Keratinocyte (primary cell): Measurements from ENCODE around the gene SEC16A. TPM values are rescaled to one million over a fixed set of nuclear protein-coding genes. Genes with fewer than 3 reads are reported as not detected.

ENCODE experiments used
- DNase-seq: peaks from one replicate; pipeline ENCODE4 v3.0.0-alpha.2; 2011; ENCODE audit warnings: low read depth, missing footprints, low spot score
- FAIRE-seq: peaks from 2 replicates; lab custom pipeline; 2011; peaks lifted over from hg19 to GRCh38; lab: Jason Lieb, UNC
- H2AFZ ChIP-seq: 2 replicates; pipeline ENCODE4 v1.6.0; 2012; ENCODE audit warnings: low read length, control low read depth, inconsistent platforms; ENCODE audit not compliant: control insufficient read depth
- H3K27ac ChIP-seq: 2 replicates; pipeline ENCODE4 v1.5.1; 2011; ENCODE audit warnings: low read length; ENCODE audit not compliant: control insufficient read depth, insufficient read depth
- H3K27me3 ChIP-seq: 3 replicates; pipeline ENCODE4 v1.6.0; 2011; ENCODE audit warnings: low read length; ENCODE audit not compliant: control insufficient read depth, insufficient read depth; ENCODE audit errors: extremely low read depth
- H3K36me3 ChIP-seq, 2 experiments: 2 replicates in 1 of 2; 3 replicates in 1 of 2; pipeline ENCODE4 v1.5.1; 2011; ENCODE audit warnings: low read length in 2 of 2, mild to moderate bottlenecking in 1 of 2; ENCODE audit not compliant: control insufficient read depth in 2 of 2, insufficient read depth in 2 of 2; ENCODE audit errors: extremely low read depth in 1 of 2
- H3K4me1 ChIP-seq: 3 replicates; pipeline ENCODE4 v1.5.1; 2011; ENCODE audit warnings: low read length; ENCODE audit not compliant: control insufficient read depth, insufficient read depth; ENCODE audit errors: extremely low read depth
- H3K4me2 ChIP-seq: 3 replicates; pipeline ENCODE4 v1.6.0; 2011; ENCODE audit warnings: low read depth, low read length; ENCODE audit not compliant: control insufficient read depth, insufficient read depth; ENCODE audit errors: extremely low read depth
- H3K4me3 ChIP-seq, 3 experiments: fragments of 200-600 bp in 1 of 3; sonication (generic) in 1 of 3; 2 replicates in 2 of 3; 3 replicates in 1 of 3; pipeline ENCODE4 v1.5.1; 2011 to 2016; ENCODE audit warnings: low read length in 3 of 3, mild to moderate bottlenecking in 3 of 3, control low read depth in 2 of 3, inconsistent platforms in 1 of 3, low read depth in 1 of 3, mixed read lengths in 1 of 3, mixed run types in 1 of 3, moderate library complexity in 1 of 3; ENCODE audit not compliant: control insufficient read depth in 2 of 3, insufficient read depth in 2 of 3; ENCODE audit errors: extremely low read depth in 1 of 3
- H3K79me2 ChIP-seq: 2 replicates; pipeline ENCODE4 v1.6.0; 2012; ENCODE audit warnings: low read length; ENCODE audit not compliant: control insufficient read depth, insufficient read depth
- H3K9ac ChIP-seq: 3 replicates; pipeline ENCODE4 v1.6.0; 2011; ENCODE audit warnings: low read length; ENCODE audit not compliant: control insufficient read depth, insufficient read depth; ENCODE audit errors: extremely low read depth
- H3K9me1 ChIP-seq: 3 replicates; pipeline ENCODE4 v1.6.0; 2011; ENCODE audit warnings: low read length; ENCODE audit not compliant: control insufficient read depth, insufficient read depth; ENCODE audit errors: extremely low read depth
- H3K9me3 ChIP-seq: 2 replicates; pipeline ENCODE4 v1.5.1; 2012; ENCODE audit warnings: low read depth, low read length; ENCODE audit not compliant: control insufficient read depth
- H4K20me1 ChIP-seq: 3 replicates; pipeline ENCODE4 v1.6.0; 2011; ENCODE audit warnings: low read length; ENCODE audit not compliant: control insufficient read depth, insufficient read depth; ENCODE audit errors: extremely low read depth
- EZH2 ChIP-seq: IDR thresholded peaks from one replicate; pipeline ENCODE4 v1.6.1; 2012; ENCODE audit warnings: inconsistent platforms, mild to moderate bottlenecking, low read length, moderate library complexity
- dilution Hi-C: fragments of 300-500 bp; cut with MboI; formaldehyde crosslinking; loops from one replicate; pipeline ENCODE4 v1.7.0; 2020; ENCODE audit warnings: low sequenced_read_pairs; ENCODE audit not compliant: extremely low pct_ligation_motif_present
- polyA plus RNA-seq, 5 experiments: library from polyadenylated mRNA; depleted of rRNA in 3 of 5; stranded (reverse) in 3 of 5; stranded (forward) in 1 of 5; unstranded in 1 of 5; fragments of >200 nt; gene quantifications; 1 replicate in 1 of 5; 2 replicates in 3 of 5; 3 replicates in 1 of 5; pipeline versions ENCODE4 v1.2.1 to v1.2.3, GENCODE V29; 2011 to 2012; ENCODE audit warnings: missing spikeins in 2 of 5, low read depth in 1 of 5, low replicate concordance in 1 of 5
- TF ChIP-seq, protein P1 (sequence below), 3 experiments: IDR thresholded peaks in 1 of 3; conservative IDR thresholded peaks in 1 of 3; optimal IDR thresholded peaks in 1 of 3; 2 replicates in 2 of 3; 3 replicates in 1 of 3; pipeline versions ENCODE3 to v1.5.1; 2011; ENCODE audit warnings: low read length in 3 of 3, mild to moderate bottlenecking in 3 of 3, moderate library complexity in 2 of 3, control low read depth in 1 of 3, inconsistent platforms in 1 of 3; ENCODE audit not compliant: insufficient read depth in 2 of 3; ENCODE audit errors: extremely low read depth in 1 of 3

The SEC16A gene
- polyA plus RNA-seq, 1 donor (not counting 4 experiments of a cell fraction or from before 2014, with no cell fraction given): 15.8 TPM

DNA sequence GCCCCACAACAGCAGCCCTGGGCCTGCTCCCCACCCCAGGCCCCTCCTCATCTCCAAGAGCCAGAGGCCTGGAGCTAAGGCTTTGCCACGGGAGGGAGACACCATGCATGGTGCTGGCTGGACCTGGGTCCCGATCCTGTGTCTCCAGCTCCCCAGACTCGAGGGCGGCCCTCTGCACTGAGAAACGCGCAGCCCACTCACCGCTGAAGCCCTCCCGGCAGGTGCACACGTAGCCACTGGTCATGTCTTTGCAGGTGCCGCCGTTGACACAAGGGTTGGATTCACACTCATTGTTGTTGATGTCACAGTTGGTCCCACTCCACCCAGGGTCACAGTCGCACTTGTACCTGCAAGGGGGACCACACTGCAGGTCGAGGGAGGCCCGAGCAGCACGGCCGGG is 30.4 kb upstream of the SEC16A start:
- Histone ChIP-seq H3K4me3 (no peak overlapping the region), H3K27me3 (no peaks in the 10 kb centered on the region), H3K79me2 (peaks cover 16% of the 10 kb centered on the region), H3K4me2 (no peak overlapping the region), H2AFZ (no peak overlapping the region), H3K4me1 (no peaks in the 10 kb centered on the region), H3K27ac (no peak overlapping the region), H3K9me1 (no peaks in the 10 kb centered on the region), H3K36me3 (peaks cover 56 to 71% of the 10 kb centered on the region in 2 experiments), H3K9me3 (no peaks in the 10 kb centered on the region), H3K9ac (no peak overlapping the region), H4K20me1 (peaks cover 13% of the 10 kb centered on the region)
- no peak for DNase-seq
- no peak for FAIRE-seq
- no peak for TF ChIP-seq EZH2
- dilution Hi-C loops: no loop called here

DNA sequence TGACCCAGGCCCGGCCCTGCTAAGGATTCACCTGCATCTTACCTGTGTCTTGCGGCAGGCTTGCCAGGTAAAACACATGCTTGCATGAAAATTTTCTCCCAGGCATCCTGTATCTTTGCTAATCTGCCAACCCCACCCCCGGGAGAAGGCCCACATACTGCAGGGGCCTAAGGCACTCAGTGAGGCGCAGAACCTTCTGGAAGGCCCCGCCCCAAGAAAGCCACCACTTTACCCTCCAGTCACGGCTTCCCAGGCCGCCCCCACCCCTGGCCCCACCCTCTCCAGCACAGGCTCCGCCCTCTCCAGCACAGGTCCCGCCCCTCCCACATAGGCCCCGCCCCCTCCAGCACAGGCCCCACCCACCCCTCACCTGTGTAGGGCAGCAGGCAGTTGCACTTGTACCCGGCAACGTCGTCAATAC is 29.8 kb upstream of the SEC16A start:
- DNase-seq (no peak), FAIRE-seq (no peak)
- Histone ChIP-seq H3K27me3 (no peaks in the 10 kb centered on the region), H3K9me3 (no peaks in the 10 kb centered on the region), H3K4me2 (no peak overlapping the region), H3K9ac (no peak overlapping the region), H3K9me1 (no peaks in the 10 kb centered on the region), H3K79me2 (peaks cover 14% of the 10 kb centered on the region), H3K4me3 (no peak overlapping the region), H2AFZ (no peak overlapping the region), H3K36me3 (peaks cover 57 to 72% of the 10 kb centered on the region in 2 experiments), H4K20me1 (peaks cover 13% of the 10 kb centered on the region), H3K4me1 (no peaks in the 10 kb centered on the region), H3K27ac (no peak overlapping the region)
- dilution Hi-C loops: no loop called here
- TF ChIP-seq, protein P1, sequence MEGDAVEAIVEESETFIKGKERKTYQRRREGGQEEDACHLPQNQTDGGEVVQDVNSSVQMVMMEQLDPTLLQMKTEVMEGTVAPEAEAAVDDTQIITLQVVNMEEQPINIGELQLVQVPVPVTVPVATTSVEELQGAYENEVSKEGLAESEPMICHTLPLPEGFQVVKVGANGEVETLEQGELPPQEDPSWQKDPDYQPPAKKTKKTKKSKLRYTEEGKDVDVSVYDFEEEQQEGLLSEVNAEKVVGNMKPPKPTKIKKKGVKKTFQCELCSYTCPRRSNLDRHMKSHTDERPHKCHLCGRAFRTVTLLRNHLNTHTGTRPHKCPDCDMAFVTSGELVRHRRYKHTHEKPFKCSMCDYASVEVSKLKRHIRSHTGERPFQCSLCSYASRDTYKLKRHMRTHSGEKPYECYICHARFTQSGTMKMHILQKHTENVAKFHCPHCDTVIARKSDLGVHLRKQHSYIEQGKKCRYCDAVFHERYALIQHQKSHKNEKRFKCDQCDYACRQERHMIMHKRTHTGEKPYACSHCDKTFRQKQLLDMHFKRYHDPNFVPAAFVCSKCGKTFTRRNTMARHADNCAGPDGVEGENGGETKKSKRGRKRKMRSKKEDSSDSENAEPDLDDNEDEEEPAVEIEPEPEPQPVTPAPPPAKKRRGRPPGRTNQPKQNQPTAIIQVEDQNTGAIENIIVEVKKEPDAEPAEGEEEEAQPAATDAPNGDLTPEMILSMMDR (optimal IDR thresholded peaks at IDR 0.05 in 1 of 3, IDR thresholded peaks at IDR 0.05 in 1 of 3, conservative IDR thresholded peaks at IDR 0.05 in 1 of 3; ENCODE audit: extremely low read depth in 1 of 3, insufficient read depth in 2 of 3, low read length in 3 of 3): no peak
- TF ChIP-seq EZH2: no peak
